HTERT RPE-1 (cell line): Measurements from ENCODE around the gene C5orf52.
"Not testable (repeated sequence)": the region's sequence is repeated elsewhere in the genome, so short reads cannot be mapped to it uniquely, and the experiment has no call there.

Experiments used
- in situ Hi-C: fragments of 300-500 bp; cut with MboI; formaldehyde crosslinking; loops from 4 replicates; pipeline ENCODE4 v1.14.3; 2020; ENCODE audit warnings: low sequenced_read_pairs

Gene C5orf52

DNA sequence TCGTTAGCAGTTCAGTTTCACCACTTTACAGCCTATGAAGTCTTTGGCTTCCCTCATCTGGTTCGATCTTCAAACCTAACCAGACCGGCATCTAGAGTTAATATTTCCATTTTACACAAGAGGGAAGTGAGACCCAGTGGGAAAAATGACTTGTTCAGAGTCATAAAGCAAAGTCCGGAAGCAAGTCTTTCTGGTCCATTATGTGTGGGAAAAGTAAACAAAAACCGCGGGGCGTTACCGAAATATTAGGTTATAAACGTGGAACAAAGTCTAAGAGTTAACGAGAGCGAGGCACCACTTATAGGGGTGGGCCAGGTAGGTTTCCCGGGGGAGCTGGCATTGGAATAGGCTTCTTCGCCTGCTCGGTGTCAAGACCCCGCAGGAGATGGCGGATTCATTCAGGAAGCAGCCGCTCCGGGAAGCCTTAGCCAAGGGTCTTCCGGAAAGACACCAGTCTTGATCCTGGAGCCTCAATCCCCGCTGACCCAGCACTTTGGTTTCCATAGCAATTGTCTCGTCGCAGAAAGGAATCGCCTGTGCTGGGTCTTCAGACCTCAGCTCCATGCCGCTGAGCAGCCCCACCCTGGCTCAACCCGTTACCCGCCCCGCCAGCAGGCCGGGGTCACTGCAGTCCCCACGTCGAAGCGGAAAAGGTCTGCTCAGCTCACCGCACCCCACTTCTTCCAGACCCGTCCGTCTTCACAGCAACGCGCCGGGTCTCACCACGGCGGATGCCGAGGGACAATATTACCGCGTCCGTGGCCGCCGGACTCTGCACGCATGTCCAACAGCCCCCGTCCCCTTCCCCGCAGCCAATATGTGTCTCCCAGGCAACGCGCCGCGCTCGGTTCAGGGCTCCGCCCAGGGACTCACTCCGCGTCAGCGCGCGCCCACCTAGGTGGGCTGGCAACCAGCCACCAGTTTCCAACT is at the start of gene C5orf52:
TSS of gene C5orf52 (plus strand) at position 872 of the 930 bp plus-strand sequence. CDS start 82 bp downstream, outside the sequence.
- in situ Hi-C loops, result no loop called here

DNA sequence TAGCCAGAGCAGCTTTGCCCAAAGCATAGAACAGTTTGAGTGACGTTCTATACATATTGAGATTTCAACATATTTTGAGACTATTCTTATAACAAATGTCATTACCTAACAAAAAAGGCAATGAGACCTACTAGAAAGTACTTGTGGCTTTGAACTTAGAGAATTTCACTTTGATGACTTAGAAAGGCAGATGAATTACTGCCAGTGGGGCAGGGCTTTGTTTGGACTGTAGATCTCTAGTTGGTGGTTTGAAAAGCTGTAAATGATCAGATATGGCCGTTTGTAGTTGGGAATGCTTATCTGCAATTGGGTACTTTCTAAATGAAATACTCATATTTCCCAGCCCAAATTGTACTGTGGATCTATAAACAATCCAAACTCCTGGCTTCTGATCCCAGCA is 47.2 kb upstream of the C5orf52 start:
- in situ Hi-C loops, result no loop called here

DNA sequence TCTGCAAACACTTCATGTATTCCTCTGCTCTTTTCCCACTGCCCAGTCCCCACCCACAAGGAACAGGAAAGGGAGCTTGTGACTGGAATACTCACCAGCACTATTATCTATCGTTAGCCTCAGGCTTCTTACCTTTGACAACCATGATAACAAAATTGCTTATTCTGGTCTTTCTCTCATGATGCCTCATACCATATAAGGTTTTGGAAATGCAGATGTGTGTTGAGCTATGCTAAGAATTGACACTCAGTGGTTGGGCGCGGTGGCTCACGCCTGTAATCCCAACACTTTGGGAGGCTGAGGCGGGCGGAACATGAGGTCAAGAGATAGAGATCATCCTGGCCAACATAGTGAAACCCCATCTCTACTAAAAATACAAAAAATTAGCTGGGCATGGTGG is 44.5 kb upstream of the C5orf52 start:
- in situ Hi-C loops, result no loop called here

DNA sequence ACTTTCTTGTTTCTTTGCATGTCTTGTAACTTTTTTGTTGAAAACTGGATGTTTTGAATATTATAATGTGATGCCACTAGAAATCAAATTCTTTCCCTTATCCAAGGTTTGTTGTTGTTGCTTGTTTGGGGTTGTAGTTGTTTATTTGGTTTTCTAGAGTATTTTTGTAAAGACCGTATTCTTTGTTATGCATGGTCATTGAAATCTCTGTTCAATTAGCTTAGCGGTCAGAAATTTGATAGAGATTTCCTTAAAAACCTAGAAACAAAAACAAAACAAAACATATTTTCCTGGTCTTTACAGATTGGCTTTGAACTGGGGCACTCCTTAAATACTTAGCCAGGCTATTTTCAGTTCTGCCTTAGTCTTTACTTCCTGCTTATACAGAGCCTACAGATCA is 41.0 kb upstream of the C5orf52 start:
- in situ Hi-C loops, result no loop called here

DNA sequence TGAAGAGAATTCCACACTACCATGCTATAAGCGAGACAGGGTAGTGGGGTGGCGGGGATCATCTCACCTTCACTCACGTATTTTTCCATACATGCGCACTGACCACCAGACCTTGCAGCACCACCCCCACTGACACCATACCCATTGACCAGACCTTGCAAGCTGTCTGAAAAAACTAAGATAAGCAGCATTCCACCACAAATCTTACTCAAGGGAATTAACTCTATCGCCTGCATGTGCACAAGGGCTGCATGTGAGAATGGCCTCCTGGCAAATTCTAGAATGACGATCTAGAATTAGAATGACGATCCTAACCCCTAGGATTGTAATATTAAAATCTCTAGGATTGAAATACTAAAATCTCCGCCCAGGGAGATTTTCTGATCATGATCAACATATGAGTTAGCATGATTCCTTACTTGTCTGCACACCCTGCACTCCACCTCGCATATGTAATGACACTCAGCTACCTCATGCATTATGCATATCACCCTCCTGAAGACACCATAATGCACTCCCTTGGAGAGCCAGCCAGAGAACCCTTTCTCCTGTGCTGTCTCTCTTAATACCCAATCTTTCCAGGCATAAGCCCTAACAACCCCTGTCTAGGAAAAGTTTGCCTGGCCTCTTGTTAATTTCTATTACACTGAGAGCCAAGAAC is 30.8 kb upstream of the C5orf52 start:
- in situ Hi-C loops, result no loop called here

DNA sequence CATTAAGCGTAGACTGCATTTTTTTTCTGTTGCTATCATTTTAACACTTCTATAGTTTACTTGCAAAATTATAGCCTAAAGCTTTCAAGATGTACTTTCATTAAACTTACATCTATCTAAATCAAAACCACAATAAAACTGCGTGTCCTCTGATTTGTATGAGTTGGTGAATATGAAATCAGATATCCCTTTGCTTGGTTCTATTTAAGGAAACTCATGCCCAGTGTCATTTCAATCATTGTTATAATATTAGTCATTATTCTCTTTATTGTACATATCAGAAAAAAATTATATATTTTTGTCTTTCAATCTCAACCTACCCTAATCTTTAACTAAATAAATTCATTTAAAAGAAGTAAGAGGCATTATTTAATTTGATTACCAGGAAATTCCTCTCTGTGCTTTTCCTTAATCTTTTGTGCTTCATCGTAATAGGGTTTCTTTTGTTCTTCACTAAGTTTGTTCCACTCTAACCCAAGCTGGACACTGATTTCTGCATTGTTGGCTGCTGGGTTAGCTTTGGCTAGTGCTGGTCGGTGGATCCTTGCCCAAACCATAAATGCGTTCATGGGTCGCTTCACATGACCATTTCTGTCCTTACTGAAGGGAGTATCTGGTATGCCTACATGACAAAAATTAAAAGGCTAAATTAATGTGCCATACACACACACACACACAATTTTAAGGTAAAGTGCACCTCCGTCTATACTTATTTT is 22.9 kb upstream of the C5orf52 start:
- in situ Hi-C loops, result no loop called here

DNA sequence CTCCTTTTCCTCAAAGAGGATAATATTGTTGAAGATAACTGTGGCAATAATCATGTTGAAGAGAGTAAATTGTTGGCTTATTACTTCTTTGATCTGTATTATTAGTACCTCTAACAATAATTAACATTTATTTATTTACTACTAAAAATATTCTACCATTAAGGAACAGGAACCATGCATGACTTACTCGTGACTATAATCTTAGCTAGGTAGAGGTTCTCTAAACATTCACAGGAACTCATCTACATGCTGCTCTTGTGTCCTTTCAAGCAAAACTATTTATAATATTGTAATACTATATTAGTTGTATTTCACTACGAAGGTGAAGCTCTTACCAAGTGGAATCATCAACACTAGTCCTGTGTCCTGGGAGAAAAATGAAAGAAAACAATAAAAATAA is 22.2 kb upstream of the C5orf52 start:
- in situ Hi-C loops, result no loop called here

DNA sequence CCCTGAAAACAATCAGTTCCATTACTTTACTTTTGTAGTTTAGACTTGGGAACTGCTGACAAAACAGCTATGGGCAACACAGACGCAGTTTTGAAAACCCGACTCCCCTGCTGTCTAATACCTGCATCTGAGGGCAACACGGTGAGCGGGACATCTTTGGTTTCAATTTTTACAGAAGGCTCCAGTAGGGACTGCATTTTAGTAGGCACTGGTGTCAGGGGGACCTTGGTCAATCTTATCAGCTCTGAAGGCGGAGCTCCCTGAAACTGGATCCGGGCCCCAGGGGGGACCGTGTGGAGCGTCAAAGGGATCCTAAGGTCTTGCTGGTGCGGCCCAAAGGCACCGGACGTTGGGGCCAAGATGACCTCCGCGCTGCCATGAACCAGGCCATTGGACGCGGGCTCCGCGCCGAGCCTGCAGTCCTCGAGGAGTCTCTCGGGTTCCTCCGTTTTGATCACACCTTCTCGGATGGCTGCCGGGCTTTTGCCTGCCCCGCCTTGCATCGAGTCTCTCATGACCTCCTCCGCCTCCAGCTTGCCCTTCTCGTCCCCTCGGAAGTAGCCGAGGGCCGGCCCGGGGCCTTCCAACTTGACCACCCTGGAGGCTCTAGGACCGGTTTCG is 20.2 kb upstream of the C5orf52 start:
- in situ Hi-C loops, result no loop called here

DNA sequence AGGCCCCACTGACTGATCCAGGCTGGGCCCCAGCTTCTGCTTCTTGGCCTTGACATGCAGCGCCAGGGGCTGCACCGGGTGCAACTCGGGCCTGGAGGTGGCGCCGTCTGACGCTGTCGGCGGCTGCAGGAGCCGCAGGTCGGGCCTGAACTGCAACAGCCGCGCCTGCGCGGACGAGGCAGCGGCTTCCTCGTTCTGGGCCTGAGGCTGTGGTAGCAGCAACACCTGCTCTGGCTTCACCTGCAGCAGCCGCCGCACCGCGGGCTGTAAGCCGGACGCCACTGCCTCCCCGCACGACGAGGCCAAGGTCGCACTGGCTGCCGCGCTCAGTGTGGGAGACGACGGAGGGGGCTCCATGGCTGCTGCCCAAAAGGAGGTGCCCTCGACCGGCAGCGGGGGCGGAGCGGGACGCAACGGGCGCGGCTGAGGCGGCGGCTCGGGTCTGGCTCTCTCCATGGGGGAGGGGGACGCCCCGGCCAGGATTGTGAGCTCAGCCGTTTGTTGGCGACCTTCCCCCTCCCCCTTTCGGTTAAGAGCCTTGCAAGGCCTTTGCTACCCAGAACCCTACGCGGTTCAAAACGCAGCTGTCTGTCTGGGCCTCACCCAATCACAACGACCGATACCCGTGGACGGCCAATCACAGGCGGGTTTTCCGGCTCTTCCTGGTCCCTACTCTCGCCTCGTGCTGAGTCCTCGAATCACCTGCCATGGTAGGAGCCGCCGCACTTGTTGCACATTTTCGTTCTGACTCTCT is 19.5 kb upstream of the C5orf52 start:
- in situ Hi-C loops, result no loop called here

DNA sequence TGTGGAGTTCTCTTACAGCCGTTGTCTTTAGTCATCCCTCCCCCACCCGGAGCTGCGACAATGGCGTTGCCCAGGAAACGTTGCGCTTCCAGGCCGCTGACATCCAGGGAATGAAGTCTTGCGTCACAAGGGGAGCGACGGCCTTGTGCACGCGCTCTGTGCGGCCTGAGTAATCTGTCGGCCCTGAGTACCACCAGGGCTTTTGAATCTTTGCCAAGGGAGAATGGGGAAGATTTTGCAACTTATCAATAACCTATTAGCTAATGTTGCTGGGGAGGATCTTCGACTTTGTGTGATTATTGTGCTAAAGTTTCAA is 19.0 kb upstream of the C5orf52 start, which contains the start of gene SOX30:
TSS of gene SOX30 (minus strand) at position 62 of the 316 bp plus-strand sequence. CDS start 360 bp downstream, outside the sequence.
- in situ Hi-C loops, result no loop called here

DNA sequence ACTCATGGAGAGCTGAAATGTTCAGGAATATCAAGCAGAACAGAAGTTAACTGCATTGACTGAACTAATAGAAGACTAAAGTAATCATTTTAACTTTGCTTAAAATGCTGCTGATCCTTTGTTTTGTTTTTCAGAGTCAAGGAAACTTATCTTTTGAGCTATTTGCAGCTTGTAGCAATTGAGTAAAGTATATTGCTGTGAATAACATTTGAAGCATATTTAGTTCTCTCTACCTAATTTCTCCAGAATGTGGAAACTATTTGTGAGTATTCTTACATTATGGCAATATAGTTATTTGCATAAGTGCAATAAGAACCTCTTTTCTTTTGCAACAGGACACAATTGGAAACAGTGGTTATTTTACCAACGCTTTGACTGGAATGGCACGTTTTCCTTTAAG is 13.8 kb upstream of the C5orf52 start:
- in situ Hi-C loops, result no loop called here

DNA sequence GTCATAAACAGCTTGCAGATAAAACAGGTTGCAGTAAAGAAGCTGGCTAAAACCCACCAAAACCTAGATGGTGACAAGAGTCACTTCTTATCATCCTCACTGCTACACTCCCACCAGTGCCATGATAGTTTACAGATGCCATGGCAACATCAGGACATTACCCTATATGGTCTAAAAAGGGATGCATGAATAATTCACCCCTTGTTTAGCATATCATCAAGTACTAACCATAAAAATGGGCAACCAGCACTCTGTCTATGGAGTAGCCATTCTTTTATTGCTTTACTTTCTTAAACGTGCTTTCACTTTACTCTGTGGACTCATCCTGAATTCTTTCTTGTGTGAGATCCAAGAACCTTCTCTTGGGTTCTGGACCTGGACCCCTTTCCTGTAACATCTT is 12.4 kb upstream of the C5orf52 start:
- in situ Hi-C loops, result no loop called here

DNA sequence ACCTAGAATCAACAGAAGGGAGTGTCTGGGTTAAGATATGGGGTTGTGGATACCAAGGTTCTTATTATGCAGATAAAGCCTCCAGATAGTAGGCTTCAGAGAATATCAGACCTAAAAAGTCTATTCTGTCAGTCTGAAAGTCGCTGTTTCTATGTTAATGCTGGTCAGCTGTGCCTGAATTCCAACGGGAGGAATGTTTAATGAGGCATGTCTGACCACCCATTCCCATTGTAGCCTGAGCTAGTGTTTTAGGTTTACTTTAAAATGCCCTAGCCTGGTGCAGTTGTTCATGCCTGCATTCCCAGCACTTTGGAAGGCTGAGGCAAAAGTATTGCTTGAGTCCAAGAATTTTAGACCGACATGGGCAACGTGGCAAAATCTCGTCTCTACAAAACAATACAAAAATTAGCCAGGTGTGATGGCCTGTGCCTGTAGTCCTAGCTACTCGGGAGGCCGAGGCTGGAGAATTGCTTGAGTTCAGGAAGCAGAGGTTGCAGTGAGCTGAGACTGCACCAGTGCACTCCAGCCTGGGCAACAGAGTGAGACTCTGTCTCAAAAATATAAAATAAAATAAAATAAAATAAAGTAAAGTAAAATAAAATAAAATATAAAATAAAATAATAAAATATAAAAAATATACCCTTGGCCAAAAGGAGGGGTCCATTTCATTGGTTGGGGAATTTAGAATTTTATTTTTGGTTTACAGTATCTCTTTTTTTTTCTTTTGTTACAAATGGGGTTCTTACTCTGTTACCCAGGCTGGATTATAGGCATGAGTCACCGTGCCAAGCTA is 11.3 kb upstream of the C5orf52 start:
- in situ Hi-C loops, result no loop called here

DNA sequence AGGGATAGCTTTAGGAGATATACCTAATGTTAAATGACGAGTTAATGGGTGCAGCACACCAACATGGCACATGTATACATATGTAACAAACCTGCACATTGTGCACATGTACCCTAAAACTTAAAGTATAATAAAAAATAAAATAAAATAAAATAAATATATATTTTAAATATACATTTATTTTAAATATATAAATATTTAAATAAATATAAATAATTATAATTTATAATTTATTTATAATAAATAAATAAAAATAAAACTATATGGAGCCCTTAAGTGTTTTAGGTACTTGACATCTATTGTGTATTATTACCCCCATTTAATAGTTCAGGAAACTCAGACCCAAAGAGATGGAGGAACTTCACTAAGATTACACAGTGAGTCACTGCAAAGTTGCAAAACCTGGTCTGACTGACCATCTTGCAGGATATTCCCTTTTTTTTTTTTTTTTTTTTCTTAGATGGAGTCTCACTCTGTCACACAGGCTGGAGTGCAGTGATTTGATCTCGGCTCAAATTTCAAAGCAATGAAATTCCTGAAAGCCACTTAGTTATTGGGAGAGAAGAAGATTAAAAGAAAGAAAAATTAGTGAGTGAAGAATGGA is 5.8 kb upstream of the C5orf52 start:
- in situ Hi-C loops, result no loop called here

DNA sequence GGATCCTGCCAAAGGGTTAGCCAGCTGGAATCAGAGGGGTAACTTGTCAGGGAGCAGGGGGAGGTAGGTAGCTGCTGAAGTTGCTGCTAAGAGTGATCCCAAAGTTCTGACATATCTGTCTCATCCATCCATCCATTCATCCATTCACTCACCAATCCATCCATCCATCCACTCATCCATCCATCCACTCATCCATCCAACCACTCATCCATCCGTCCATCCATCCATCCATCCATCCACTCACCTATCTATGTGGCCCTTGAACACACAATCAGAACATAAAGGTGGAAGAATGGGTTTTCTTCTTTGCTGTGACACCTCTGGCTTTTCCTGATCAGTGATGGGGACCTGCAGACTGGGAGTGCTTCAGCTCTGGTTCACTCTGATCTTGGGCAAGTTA is 3.0 kb upstream of the C5orf52 start:
- in situ Hi-C loops, result no loop called here

DNA sequence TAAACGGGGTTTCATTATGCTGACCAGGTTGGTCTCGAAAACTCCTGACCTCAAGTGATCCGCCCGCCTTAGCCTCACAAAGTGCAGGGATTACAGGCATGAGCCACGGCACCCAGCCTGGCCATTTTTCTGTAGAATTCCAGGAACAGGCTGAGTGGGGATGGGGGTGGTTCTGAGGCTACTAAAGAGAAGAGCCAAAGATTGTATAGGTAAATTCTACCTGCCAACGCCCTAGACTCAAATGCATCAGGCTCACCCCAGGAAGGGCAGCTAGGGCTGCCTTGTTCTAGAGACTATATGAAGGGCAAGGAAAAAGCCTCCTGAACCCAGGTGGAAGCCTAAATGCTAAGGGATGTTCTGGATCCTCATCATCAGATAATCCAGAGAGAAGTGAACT is 1.6 kb upstream of the C5orf52 start:
- in situ Hi-C loops, result no loop called here

DNA sequence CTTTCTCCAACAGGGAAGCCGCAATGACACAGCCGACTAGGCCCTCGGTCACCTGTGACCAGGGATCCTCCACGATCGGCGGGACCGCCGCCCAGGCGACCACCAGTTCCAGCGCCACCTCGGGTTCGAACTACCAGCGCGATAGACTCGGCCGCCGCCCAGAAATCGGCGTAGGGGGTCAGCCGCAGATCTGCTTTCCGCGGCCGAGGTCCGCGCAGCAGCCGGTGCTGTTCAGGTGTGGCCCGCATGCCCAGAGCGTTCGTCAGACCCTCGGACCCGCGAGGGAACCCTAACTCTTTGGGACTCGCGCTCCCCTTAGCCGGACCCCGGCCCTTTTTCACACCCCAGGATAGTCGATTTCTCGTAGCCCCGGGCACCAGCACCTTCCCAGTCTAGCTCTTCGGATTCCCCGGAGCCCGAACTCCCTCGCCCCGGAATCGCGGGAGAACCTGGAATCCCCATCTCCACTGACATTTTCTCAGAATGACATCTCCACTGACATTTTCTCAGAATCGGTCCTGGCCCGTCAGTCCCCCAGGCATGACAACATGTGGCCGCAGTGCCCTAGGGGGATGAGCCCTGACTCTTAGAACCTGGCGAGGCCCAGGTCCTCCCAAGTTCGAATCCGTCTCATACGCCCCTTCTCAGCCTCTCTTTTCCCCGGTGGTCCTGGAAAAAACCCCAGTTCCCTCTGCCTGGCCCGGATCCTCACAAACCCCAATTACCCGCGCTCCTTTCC is 428 bp downstream of the C5orf52 start:
- in situ Hi-C loops, result no loop called here

DNA sequence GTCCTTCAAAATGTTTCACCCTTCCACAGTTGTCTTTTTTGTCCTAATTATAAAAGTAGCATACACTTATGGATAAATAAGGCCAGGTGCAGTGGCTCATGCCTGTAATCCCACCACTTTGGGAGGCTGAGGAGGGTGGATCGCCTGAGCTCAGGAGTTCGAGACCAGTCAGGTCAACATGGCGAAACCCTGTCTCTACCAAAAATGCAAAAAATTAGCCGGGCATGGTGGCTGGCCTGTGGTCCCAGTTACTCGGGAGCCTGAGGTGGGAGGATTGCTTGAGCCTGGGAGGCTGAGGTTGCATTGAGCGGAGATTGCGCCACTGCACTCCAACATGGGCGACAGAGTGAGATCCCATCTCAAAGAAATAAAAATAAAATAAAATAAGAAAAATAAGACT is 1.6 kb downstream of the C5orf52 start:
- in situ Hi-C loops, result no loop called here

DNA sequence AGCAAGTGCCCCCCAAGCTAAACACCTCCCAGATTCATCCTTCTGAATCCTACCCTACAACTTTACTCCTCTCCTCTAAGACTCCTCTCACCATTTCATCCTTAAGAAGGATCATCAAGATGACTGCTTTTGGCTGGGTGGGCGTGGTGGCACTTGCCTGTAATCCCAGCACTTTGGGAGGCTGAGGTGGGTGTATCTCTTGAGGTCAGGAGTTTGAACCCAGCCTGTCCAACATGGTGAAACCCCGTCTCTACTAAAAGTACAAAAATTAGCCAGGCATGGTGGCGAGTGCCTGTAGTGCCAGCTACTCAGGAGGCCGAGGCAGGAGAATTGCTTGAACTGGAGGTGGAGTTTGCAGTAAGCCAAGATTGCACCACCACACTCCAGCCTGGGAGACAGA is 3.0 kb downstream of the C5orf52 start:
- in situ Hi-C loops, result not testable (repeated sequence)
